MM.1S (cell line): ENCODE data around the gene ABCC1.
"Not testable (repeated sequence)": the region's sequence is repeated elsewhere in the genome, so short reads cannot be mapped to it uniquely, and the experiment has no call there.

Experiments used
- DNase-seq: peaks from one replicate; pipeline ENCODE4 v3.0.0-alpha.2; 2015
- H2AFZ ChIP-seq: fragments of 300-600 bp; sonication (generic); 2 replicates; pipeline ENCODE4 v1.6.0; 2016; ENCODE audit warnings: antibody characterized with exemption, low read length
- H3F3A ChIP-seq: fragments of 300-600 bp; sonication (generic); 2 replicates; pipeline ENCODE4 v1.6.1; 2016; ENCODE audit warnings: mild to moderate bottlenecking, antibody characterized with exemption, low read length, moderate library complexity, mixed read lengths; ENCODE audit not compliant: insufficient read depth
- H3K27ac ChIP-seq: fragments of 300-600 bp; sonication (generic); 2 replicates; pipeline ENCODE4 v1.5.1; 2016; ENCODE audit warnings: mild to moderate bottlenecking, low read length
- H3K27me3 ChIP-seq: fragments of 300-600 bp; sonication (generic); replicated peaks from 2 replicates; pipeline ENCODE4 v1.6.0; 2016; ENCODE audit warnings: low read length; ENCODE audit not compliant: insufficient read depth
- H3K36me3 ChIP-seq: fragments of 300-600 bp; sonication (generic); replicated peaks from 2 replicates; pipeline ENCODE4 v1.6.1; 2016; ENCODE audit warnings: mild to moderate bottlenecking, low read length, mixed read lengths; ENCODE audit not compliant: insufficient read depth
- H3K4me1 ChIP-seq: fragments of 300-600 bp; sonication (generic); 2 replicates; pipeline ENCODE4 v1.6.1; 2016; ENCODE audit warnings: low read length, mixed read lengths
- H3K4me2 ChIP-seq: fragments of 300-600 bp; sonication (generic); 2 replicates; pipeline ENCODE4 v1.6.0; 2016; ENCODE audit warnings: low read depth, low read length
- H3K4me3 ChIP-seq: fragments of 300-600 bp; sonication (generic); 2 replicates; pipeline ENCODE4 v1.5.1; 2016; ENCODE audit warnings: low read length, mixed read lengths
- H3K79me2 ChIP-seq: fragments of 300-600 bp; sonication (generic); 2 replicates; pipeline ENCODE4 v1.6.1; 2016; ENCODE audit warnings: mixed run types, low read length, mixed read lengths
- H3K9ac ChIP-seq: fragments of 300-600 bp; sonication (generic); 2 replicates; pipeline ENCODE4 v1.6.1; 2016; ENCODE audit warnings: low read length, mixed read lengths
- H3K9me2 ChIP-seq: fragments of 300-600 bp; sonication (generic); replicated peaks from 2 replicates; pipeline ENCODE4 v1.6.1; 2016; ENCODE audit warnings: mild to moderate bottlenecking, low read length, mixed read lengths; ENCODE audit not compliant: insufficient read depth
- H3K9me3 ChIP-seq: fragments of 300-600 bp; sonication (generic); replicated peaks from 2 replicates; pipeline ENCODE4 v1.6.1; 2016; ENCODE audit warnings: mild to moderate bottlenecking, low read length, mixed read lengths; ENCODE audit not compliant: insufficient read depth
- H4K20me1 ChIP-seq: fragments of 300-600 bp; sonication (generic); 2 replicates; pipeline ENCODE4 v1.6.1; 2016; ENCODE audit warnings: mild to moderate bottlenecking, low read length, moderate library complexity, mixed read lengths; ENCODE audit not compliant: insufficient read depth
- CTCF ChIP-seq: fragments of 300-600 bp; sonication (generic); IDR thresholded peaks from 2 replicates; pipeline ENCODE4 v1.5.1; 2016; ENCODE audit warnings: antibody characterized with exemption, low read length, mixed read lengths
- EZH2 ChIP-seq: fragments of 300-600 bp; sonication (generic); optimal IDR thresholded peaks from 2 replicates; pipeline ENCODE3; 2017; ENCODE audit warnings: low read depth, mild to moderate bottlenecking, antibody characterized with exemption, low read length, mixed read lengths
- EZH2phosphoT487 ChIP-seq: fragments of 300-600 bp; sonication (generic); IDR thresholded peaks from 2 replicates; pipeline ENCODE4 v1.6.1; 2018; ENCODE audit warnings: antibody characterized with exemption, low read length

ABCC1 gene

GRCh38 chr16:16145286-16145685 lies 195.9 kb downstream of the ABCC1 start:
- Histone ChIP-seq H3K27me3 (no peaks in the 10 kb centered on the region), H3K4me2 (no peak overlapping the region), H3K9ac (no peak overlapping the region), H2AFZ (no peak overlapping the region), H3K4me1 (no peaks in the 10 kb centered on the region), H3K9me3 (no peaks in the 10 kb centered on the region), H3F3A (no peaks in the 10 kb centered on the region), H4K20me1 (no peaks in the 10 kb centered on the region), H3K79me2 (no peaks in the 10 kb centered on the region), H3K9me2 (no peaks in the 10 kb centered on the region), H3K27ac (no peak overlapping the region), H3K4me3 (no peak overlapping the region), H3K36me3 (no peaks in the 10 kb centered on the region)
- no peak for DNase-seq
- TF ChIP-seq EZH2phosphoT487 (no peak), CTCF (no peak), EZH2 (no peak)

- H3K4me1 ChIP-seq: no peaks in the 10 kb centered on the region
- H4K20me1 ChIP-seq: no peaks in the 10 kb centered on the region
- H3K9me2 ChIP-seq: no peaks in the 10 kb centered on the region
- H3K27me3 ChIP-seq: no peaks in the 10 kb centered on the region
- no peak overlapping the region for H3K9ac ChIP-seq
- H3K9me3 ChIP-seq: no peaks in the 10 kb centered on the region
- no peaks in the 10 kb centered on the region for H3F3A ChIP-seq
- TF ChIP-seq EZH2phosphoT487: no peak
- TF ChIP-seq CTCF: no peak
- TF ChIP-seq EZH2: no peak
- no peaks in the 10 kb centered on the region for H3K79me2 ChIP-seq
- no peak overlapping the region for H3K27ac ChIP-seq
- no peak for DNase-seq
- no peak overlapping the region for H2AFZ ChIP-seq
- H3K4me3 ChIP-seq: no peak overlapping the region
- H3K36me3 ChIP-seq: no peaks in the 10 kb centered on the region
- H3K4me2 ChIP-seq: no peak overlapping the region
Measured at GRCh38 chr16:16146380-16147315, 197.2 kb downstream of the ABCC1 start.

GRCh38 chr16:16147316-16147999 lies 198.0 kb downstream of the ABCC1 start:
- Histone ChIP-seq H3K9me2 (no peaks in the 10 kb centered on the region), H3K36me3 (no peaks in the 10 kb centered on the region), H3F3A (no peaks in the 10 kb centered on the region), H3K27me3 (no peaks in the 10 kb centered on the region), H4K20me1 (no peaks in the 10 kb centered on the region), H3K27ac (no peak overlapping the region), H3K4me1 (no peaks in the 10 kb centered on the region), H2AFZ (no peak overlapping the region), H3K9me3 (no peaks in the 10 kb centered on the region), H3K4me3 (no peak overlapping the region), H3K9ac (no peak overlapping the region), H3K79me2 (no peaks in the 10 kb centered on the region), H3K4me2 (no peak overlapping the region)
- TF ChIP-seq EZH2 (no peak), EZH2phosphoT487 (no peak), CTCF (no peak)
- no peak for DNase-seq

- H4K20me1 ChIP-seq, H3K9me3 ChIP-seq, H3K79me2 ChIP-seq, H3K36me3 ChIP-seq, H3K4me1 ChIP-seq, H2AFZ ChIP-seq, H3K9me2 ChIP-seq, H3F3A ChIP-seq, H3K4me3 ChIP-seq, H3K4me2 ChIP-seq, H3K27ac ChIP-seq, H3K9ac ChIP-seq, DNase-seq, H3K27me3 ChIP-seq: not testable (repeated sequence)
Measured at GRCh38 chr16:16148000-16148599, 198.7 kb downstream of the ABCC1 start.
